Cardiac fibroblast (primary cell): ENCODE measurements around the gene SRPK2.

Experiments
- DNase-seq, 2 donors: peaks; one replicate each; pipeline versions ENCODE4 v3.0.0 to v3.0.0-alpha.2; 2010; ENCODE audit warnings: low read depth in 2 of 2
- H3K4me3 ChIP-seq, 2 donors: replicated peaks in 1 of 2; 1 replicate in 1 of 2; 2 replicates in 1 of 2; pipeline ENCODE4 v1.5.1; 2011; ENCODE audit warnings: low read depth in 2 of 2, low read length in 2 of 2, mild to moderate bottlenecking in 2 of 2, moderate library complexity in 1 of 2
- TF ChIP-seq, protein P1 (sequence below): IDR thresholded peaks from one replicate; pipeline ENCODE4 v1.5.1; 2011; ENCODE audit warnings: low read depth, mild to moderate bottlenecking, low read length, inconsistent platforms

Gene SRPK2

DNA sequence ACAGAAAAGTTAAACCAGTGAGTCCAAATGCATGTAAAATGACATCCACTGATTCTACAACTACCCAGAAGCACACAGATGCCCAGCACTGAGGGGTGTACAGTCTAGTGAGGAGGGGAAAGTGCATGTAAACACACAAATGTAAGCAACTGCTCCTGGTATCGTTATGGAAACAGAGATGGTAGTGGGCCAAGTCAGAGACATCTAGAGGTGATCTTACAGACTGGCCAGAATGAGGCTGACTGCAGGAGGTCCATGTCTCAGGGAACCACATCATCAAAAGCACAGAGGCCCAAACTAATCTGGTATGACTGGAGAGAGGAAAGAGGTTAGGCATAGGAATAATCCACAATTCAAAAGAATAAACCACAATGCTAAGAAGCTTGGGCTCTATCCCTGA is 176.5 kb downstream of the SRPK2 start:
- no peak for DNase-seq
- no peak overlapping the region for H3K4me3 ChIP-seq
- TF ChIP-seq, protein P1, sequence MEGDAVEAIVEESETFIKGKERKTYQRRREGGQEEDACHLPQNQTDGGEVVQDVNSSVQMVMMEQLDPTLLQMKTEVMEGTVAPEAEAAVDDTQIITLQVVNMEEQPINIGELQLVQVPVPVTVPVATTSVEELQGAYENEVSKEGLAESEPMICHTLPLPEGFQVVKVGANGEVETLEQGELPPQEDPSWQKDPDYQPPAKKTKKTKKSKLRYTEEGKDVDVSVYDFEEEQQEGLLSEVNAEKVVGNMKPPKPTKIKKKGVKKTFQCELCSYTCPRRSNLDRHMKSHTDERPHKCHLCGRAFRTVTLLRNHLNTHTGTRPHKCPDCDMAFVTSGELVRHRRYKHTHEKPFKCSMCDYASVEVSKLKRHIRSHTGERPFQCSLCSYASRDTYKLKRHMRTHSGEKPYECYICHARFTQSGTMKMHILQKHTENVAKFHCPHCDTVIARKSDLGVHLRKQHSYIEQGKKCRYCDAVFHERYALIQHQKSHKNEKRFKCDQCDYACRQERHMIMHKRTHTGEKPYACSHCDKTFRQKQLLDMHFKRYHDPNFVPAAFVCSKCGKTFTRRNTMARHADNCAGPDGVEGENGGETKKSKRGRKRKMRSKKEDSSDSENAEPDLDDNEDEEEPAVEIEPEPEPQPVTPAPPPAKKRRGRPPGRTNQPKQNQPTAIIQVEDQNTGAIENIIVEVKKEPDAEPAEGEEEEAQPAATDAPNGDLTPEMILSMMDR: no peak

- peak in 1 of 2 donors; percentile 73 for DNase-seq
- H3K4me3 ChIP-seq: no peak overlapping the region
- TF ChIP-seq, protein P1: no peak
Observed at GRCh38 chr7:105210721-105211205, 178.0 kb downstream of the SRPK2 start.

GRCh38 chr7:105209870-105210269 is 178.9 kb downstream of the SRPK2 start:
- no peak overlapping the region for H3K4me3 ChIP-seq
- TF ChIP-seq, protein P1: no peak
- peak in 1 of 2 donors; percentile 19 for DNase-seq

DNA sequence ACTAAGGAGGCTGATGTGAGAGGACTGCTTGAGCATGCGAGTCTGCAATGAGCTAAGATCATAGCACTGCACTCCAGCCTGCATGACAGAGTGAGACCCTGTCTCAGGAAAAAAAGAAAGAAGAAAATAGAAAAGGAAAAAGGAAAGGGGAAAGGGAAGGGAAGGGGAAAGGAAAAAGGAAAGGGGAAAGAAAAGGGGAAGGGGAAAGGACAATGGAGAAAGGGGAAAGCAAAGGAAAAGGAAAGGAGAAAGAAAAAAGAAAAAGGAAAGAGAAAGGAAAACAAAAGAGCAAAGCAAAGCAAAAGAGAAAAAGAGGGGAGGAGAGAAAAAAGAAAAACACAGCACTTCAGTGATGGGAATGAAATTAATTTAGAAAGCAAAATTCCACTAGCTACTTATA is 179.3 kb downstream of the SRPK2 start:
- TF ChIP-seq, protein P1: no peak
- no peak for DNase-seq
- H3K4me3 ChIP-seq: no peak overlapping the region

DNA sequence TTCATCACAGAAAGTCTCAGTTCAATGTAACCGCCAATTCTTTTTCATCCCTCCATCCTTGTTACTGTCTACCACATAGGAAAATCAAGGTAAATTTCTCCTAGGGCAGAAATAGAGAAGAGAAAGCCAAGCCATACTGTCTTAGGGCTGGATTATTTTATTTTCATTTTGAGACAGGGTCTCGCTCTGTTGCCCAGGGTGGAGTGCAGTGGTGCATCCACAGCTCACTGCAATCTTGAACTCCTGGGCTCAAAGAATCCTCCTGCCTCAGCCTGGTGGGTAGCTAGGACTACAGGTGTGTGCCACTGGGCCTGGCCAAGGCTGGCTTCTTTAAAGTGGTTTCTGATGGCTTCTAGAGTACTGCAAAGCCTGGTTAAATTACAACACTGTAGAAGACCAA is 181.7 kb downstream of the SRPK2 start:
- TF ChIP-seq, protein P1: no peak
- DNase-seq: no peak
- H3K4me3 ChIP-seq: no peak overlapping the region

- peak in 1 of 2 donors; percentile 15 for DNase-seq
- TF ChIP-seq, protein P1: no peak
- H3K4me3 ChIP-seq: no peak overlapping the region
Observed at GRCh38 chr7:105205592-105206237, 183.0 kb downstream of the SRPK2 start.

DNA sequence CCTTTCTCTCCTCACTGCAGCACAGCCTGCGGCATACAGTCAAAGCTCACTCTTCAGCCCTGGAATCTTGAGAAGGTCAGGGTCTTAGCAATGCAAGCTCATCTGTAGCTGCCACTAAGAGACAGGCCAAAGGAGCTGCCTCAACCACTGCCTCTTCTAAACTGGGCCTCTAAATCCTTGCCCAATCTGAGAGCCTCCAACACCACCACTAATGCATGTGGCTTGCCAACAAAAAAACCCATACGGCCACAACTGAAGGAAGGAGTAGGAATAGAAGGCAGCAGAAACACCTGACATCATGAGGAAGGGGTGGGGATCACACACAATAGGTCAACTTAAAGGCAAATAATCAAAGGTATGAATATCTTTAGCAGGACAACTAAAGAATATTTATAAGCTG is 183.8 kb downstream of the SRPK2 start:
- TF ChIP-seq, protein P1: no peak
- H3K4me3 ChIP-seq: no peak overlapping the region
- no peak for DNase-seq
